Limb (tissue), 2 donors: ENCODE data around the gene CBX1.
A peak's percentile ranks its signal among the peaks of the same experiment; 100 is the strongest.
"Not testable (repeated sequence)": the region's sequence is repeated elsewhere in the genome, so short reads cannot be mapped to it uniquely, and the experiment has no call there.

Source experiments
- DNase-seq, 2 donors: peaks; one replicate each; pipeline ENCODE4 v3.0.0-alpha.2; 2016; ENCODE audit errors: extremely low spot score in 2 of 2

Gene CBX1

GRCh38 chr17:48053758-48054237 is 47.5 kb downstream of the CBX1 start:
- DNase-seq, result no peak

DNA sequence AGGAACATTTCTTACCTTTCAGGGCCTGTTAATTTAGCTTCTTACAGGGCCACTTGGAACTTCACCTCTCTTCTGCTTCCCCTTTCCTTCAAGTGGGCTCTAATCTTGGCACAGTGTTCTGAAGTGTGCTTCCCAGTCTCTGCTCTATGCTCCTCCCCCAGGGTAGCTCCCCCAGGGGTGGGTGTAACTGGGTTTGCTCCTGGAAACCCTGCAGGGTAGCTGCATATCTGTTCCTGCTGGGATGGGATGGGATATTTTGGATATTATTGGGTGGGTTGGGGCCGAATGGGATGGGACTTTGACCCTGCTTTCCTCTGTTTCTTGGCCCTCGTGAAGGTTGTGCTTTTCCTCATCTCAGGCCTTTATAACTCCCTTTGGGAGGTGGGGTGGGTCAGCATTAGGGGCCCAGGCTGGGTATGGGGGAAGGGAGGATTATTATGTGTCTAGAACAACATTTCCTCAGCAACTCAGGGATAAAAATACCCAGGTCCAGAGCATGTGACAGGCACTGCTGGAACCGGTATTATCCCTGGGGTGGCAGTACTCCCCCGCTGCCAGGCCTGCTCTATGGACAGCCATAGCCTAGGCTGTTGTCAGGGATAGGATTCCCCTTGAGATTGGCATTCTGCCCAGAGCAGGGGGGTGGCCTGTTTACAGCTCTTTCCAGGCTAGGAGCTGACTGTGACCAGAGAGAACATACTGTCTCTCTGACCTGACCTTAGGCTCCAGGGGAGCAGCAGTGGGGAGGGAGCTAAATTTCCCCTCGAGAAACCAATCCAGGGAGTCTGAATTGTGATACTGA is 48.1 kb downstream of the CBX1 start:
- peak in 1 of 2 donors; percentile 68 for DNase-seq

DNA sequence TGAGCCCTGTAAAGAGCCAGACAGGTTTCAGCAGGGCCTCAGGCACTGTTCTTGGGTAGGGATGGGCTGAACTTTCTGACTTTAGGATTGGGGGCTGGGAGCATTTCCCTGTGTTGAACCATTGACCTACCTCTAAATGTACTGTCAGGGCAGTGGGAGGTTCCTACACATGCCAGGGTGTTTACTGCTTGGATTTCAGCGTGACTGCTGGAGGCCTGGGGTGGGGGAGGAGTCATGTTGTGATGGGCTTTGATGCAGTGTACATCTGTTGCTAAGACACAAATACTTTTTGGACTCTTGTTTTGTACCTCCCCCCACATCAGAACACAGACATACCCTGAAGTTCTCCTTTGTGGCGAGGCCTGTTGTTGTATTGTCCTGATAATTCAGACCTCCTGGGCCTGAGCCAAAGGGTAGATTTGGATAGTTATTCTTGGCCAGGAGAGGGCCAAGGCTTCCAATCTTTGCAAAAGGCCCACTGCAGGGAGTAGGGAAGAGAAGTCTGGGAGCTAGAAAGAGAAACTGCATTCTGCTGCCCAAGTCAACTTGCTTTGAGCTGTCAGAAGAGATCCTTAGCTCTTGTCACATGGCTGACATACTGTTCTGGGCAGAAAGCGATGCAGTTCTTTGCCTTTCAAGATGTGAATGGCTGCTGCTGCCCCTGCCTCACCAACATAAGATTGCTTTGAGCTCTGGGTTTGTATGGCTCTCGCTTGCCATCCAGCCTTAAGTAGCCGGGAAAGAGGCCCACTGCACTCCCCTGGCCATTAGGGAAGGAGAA is 49.4 kb downstream of the CBX1 start:
- peak; percentile 62 to 80 for DNase-seq

GRCh38 chr17:48051283-48051682 is 50.0 kb downstream of the CBX1 start:
- DNase-seq, result no peak

DNA sequence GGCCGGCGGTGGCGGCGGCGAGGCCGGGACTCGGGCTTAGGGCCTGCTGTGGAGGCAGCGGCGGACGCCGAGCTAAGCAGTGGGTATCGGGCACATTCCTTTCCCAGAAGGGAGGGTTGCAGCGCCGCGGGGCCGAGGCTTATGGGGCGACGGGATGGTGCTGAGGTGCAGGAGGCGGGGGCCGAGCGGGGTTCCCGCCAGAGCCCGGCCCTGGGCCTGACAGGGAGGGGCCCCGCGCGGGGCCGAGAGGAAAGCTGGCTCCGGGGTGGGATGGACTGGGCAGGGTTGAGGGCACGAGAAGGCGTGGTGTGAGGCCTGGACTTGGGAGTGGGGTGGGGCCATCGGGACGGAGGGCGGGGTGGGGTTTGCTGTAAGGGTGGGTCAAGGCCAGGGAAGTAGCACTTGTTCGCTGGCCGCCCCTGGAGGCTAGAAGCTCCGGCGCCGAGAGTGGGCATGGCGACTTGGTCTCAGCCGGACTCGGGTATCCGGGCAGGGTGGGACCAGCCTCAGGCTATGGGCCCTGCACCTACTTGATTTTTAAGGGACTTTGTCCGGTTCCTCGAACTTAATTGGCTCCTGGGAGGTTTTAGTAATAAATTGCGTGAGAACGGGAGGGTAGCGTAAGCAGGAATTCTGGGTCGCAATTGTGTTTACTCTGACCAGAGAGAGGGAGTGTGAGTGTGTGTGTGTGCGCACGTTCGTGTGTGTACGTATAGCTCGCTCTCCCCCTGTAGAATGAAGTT is 52.7 kb downstream of the CBX1 start:
- DNase-seq, result peak in 1 of 2 donors; percentile 67

- DNase-seq, result peak; percentile 97 to 100
Observed at GRCh38 chr17:48047741-48048383, 53.4 kb downstream of the CBX1 start, which contains the start of gene NFE2L1. Gene NFE2L1, plus strand, starts transcription at chr17:48048359. Its CDS starts 2,760 bp downstream, at chr17:48051119.

DNA sequence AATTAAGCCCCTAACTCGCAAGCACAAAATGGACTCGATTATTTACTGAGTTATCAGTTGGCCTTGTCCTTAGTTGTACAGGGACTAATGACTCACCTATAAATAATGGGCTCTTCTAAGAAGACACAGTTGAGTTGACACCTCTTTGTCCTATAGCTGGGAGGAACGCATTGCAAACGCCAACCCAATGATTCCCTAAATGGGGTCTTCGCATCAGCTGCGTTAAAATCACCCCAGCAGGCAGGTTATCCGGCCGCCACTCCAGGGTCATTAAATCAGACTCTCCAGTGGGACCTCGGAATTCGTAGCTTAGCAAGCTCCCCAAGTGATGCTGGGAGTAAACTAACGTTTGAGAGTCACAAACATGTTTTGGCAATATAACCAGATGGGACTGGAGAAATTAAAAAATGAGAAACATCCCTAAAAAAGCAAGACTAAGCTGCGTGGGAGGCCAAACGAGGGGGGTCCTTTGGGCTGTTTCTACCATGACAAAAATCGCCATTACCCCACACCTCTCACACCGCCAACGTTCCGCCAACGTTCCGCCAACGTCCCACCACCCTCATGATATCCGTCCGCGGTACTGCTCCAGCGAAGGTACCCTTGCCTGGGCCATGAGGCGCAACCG is 54.1 kb downstream of the CBX1 start:
- peak in 1 of 2 donors; percentile 41 for DNase-seq

DNA sequence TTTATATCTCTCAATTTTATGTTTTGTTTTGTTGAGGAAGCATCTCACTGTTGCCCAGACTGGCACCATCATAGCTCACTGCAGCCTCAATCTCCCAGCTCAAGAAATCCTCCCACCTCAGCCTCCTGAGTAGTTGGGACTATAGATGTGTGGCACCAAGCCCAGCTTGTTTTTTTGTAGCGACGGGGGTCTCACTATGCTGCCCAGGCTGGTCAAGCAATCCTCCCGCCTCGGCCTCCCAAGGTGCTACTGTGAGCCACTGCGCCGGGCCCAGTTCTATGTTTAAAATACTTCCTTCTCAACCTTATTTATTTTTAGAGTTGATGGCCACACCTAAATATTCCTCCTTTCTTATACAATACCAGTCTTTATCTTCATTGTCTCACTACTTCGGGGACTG is 55.0 kb downstream of the CBX1 start:
- no peak for DNase-seq

GRCh38 chr17:48045316-48046001 is 55.8 kb downstream of the CBX1 start:
- no peak for DNase-seq

GRCh38 chr17:48044851-48045250 is 56.4 kb downstream of the CBX1 start:
- no peak for DNase-seq

GRCh38 chr17:48043176-48043575 is 58.1 kb downstream of the CBX1 start:
- no peak for DNase-seq

- no peak for DNase-seq
Observed at GRCh38 chr17:48038687-48039086, 62.6 kb downstream of the CBX1 start.

DNA sequence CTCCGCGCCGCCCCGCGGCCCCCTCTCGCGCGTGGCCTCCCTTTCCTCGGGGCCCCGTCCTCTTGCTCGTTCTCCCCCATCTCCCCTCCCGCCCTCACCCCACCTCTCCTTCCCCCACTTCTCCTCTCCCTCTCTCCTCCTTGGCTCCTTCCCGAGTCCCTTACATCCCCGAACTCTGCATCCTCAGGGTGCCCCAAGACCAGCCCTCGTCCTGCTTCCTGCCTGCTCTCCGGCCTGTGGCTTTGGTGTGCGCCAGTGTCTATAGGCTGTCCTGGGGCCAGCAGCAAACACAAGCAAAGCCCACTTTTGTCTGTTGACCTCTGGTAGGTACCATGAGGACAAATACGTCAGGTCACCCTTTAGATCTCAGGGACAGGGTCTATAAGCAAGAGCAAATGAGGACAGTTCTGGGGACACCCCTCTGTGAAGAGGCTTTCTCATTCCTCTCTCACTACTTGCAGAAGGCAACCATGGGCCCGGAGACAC is 63.4 kb downstream of the CBX1 start:
- peak in 1 of 2 donors; percentile 67 for DNase-seq

DNA sequence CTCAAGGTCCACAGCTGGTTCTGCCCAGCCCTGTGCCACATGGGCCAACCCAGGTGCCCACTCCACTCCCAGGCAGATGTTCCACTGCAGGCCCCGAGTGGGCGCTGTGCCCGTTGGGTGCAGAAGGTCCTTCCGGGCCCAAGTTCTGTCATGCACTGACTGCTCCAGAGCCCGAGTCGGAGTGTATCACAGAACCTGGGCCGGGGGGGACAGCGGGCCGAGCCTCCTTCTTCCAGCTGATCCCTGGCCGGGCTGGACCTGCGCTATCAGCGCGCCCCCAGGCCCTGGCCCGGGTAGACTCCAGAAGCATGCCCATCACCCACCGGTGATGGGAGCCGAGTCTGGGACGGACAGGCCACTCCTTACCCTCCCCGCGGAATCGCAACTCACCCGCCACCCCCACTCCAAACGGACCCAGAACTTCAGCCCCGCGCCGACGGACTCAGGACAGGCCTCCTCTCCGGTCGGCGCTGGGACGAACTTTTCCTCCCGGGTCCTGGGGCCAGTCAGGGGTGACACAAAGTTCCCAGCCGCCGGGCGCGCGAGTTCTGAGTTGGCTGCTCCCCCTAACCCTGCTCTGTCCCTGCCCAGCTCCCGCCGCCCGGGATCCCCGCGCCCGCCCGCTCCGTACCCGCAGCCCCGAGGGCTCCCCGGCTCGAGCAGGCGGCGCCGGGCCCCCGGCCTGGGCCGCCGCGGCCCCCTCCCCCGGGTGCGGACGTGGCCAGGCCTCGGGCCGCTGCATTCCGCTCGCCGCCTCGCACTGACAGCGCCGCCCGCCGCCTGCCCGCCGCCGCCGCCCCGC is 64.0 kb downstream of the CBX1 start, which contains the start of gene COPZ2:
TSS of gene COPZ2 (minus strand) at position 762 of the 802 bp plus-strand sequence. CDS start at position 742, 20 bp downstream.
- DNase-seq, result peak in 1 of 2 donors; percentile 61

GRCh38 chr17:48036693-48037035 is 64.6 kb downstream of the CBX1 start:
- DNase-seq, result no peak

DNA sequence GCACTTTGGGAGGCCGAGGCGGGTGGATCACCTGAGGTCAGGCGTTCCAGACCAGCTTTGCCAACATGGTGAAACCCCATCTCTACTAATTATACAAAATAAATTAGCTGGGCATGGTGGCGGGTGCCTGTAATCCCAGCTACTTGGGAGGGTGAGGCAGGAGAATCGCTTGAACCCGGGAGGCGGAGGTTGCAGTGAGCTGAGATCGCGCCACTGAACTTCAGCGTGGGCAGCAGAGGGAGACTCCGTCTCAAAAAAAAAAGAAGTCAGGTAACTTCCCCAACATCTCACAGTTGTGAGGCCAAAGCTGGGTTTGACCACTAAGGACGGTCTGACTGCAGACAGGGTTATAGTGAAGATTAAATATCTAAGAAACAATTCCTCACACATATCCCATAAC is 66.5 kb downstream of the CBX1 start:
- DNase-seq, result not testable (repeated sequence)

DNA sequence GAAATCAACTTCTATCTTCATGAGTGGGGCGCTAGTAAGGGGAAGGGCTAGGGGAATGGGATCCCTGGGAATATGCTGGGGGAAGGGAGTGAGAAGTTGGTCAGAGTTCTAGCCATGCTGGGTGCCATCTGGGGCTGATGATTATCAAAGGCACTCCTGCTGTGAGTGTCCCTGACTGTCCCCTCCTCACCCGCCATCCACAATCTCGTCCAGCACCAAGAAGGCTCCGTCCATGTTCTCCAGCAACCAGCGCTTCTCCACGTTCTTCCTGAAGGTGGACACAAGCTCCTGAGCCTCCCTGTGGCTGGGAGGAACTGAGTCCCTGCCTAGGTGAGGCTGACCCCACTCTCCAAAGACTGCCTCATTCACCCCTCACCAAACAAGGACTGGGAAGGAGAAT is 69.3 kb downstream of the CBX1 start:
- no peak for DNase-seq

GRCh38 chr17:48030531-48030930 is 70.7 kb downstream of the CBX1 start:
- DNase-seq, result peak in 1 of 2 donors; percentile 46

GRCh38 chr17:48028736-48029135 is 72.5 kb downstream of the CBX1 start:
- DNase-seq, result no peak
